Measurements from ENCODE around the gene CDYL2. TPM values are rescaled to one million over a fixed set of nuclear protein-coding genes. Genes with fewer than 3 reads are reported as not detected.

The CDYL2 gene
- total RNA-seq, 4 donors from 2014 or later = 0.80 to 3.5 (median 2.3) TPM

DNA sequence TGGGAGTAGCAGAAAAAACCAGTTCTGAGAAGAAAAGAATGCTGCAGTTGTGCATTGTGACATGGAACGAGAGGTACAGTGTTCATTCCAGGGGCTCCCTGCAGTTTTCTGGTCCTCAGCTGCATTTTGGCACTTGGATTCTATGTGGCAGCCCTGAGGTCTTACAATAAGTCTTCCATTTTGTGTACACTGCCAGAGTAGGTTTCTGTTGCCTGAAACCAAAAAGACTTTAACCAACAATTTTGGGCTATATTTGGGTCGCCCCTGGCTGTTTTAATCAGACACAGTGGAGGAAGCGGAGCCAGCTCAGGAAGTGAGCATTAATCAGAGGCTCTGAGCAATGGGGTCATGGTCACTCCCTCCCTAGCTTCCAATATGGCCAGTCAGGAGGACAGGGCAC, 247.9 kb downstream of the CDYL2 start:
- in situ Hi-C loops (cut with MboI; ENCODE audit: low pct_ligation_motif_present in 1 of 4, low pct_unique_long_range_greater_than_20kb in 1 of 4, low sequenced_read_pairs in 3 of 4) (no loop called here), intact Hi-C loops (cut with DNase I; ENCODE audit: low total_unique reads) (no loop called here)
- H3K27ac ChIP-seq = no peak overlapping the region
- H3K9me3 ChIP-seq = no peaks in the 10 kb centered on the region
- no peaks in the 10 kb centered on the region for H3K27me3 ChIP-seq
- no peak for DNase-seq
- no peaks in the 10 kb centered on the region for H3K36me3 ChIP-seq
- WGBS, 2 donors (ENCODE audit: low coverage in 1 of 2) = 57% methylated on average over 3 of the region's 3 CpGs; no CpG with 5 or more reads in 1 of the 2 donors
- TF ChIP-seq, protein P1, sequence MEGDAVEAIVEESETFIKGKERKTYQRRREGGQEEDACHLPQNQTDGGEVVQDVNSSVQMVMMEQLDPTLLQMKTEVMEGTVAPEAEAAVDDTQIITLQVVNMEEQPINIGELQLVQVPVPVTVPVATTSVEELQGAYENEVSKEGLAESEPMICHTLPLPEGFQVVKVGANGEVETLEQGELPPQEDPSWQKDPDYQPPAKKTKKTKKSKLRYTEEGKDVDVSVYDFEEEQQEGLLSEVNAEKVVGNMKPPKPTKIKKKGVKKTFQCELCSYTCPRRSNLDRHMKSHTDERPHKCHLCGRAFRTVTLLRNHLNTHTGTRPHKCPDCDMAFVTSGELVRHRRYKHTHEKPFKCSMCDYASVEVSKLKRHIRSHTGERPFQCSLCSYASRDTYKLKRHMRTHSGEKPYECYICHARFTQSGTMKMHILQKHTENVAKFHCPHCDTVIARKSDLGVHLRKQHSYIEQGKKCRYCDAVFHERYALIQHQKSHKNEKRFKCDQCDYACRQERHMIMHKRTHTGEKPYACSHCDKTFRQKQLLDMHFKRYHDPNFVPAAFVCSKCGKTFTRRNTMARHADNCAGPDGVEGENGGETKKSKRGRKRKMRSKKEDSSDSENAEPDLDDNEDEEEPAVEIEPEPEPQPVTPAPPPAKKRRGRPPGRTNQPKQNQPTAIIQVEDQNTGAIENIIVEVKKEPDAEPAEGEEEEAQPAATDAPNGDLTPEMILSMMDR (IDR thresholded peaks at IDR 0.05) = no peak
- TF ChIP-seq POLR2A (IDR thresholded peaks at IDR 0.05) = no peak
- TF ChIP-seq EP300 (IDR thresholded peaks at IDR 0.05; ENCODE audit: low read depth) = no peak
- no peak overlapping the region for H3K4me3 ChIP-seq
- peaks cover 0 to 4% (median 0%) of the 10 kb centered on the region in 4 donors for H3K4me1 ChIP-seq

DNA sequence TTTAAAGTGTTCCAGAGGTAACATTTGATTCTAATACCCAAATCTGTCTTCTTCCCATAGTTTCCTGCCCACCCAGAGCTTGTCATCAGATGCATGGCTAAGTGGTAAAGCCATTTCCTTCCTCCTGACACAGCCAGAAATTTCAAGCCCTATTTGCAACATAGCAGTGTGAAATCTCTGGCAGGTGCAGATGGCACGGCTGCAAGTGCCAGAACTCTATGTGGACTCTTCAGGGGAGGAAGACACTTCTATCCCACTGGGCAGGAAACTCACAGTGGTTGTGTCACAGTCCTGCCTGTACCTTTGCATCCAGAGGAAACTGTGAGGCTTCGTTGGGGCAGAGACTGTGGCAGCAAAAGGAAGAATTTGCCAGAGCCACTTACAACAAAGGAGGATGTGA, 250.4 kb downstream of the CDYL2 start:
- DNase-seq = no peak
- Histone ChIP-seq H3K9me3 (no peaks in the 10 kb centered on the region), H3K4me1 (peaks cover 0 to 4% (median 0%) of the 10 kb centered on the region in 4 donors), H3K27ac (no peak overlapping the region), H3K4me3 (no peak overlapping the region), H3K36me3 (no peaks in the 10 kb centered on the region), H3K27me3 (no peaks in the 10 kb centered on the region)
- in situ Hi-C loops (cut with MboI; ENCODE audit: low pct_ligation_motif_present in 1 of 4, low pct_unique_long_range_greater_than_20kb in 1 of 4, low sequenced_read_pairs in 3 of 4) = no loop called here
- 30% methylated on average over 2 of the region's 2 CpGs; no CpG with 5 or more reads in 1 of the 2 donors for WGBS, 2 donors (ENCODE audit: low coverage in 1 of 2)
- intact Hi-C loops (cut with DNase I; ENCODE audit: low total_unique reads) = no loop called here
- TF ChIP-seq POLR2AphosphoS5 (IDR thresholded peaks at IDR 0.05) = no peak
- TF ChIP-seq, protein P1 (IDR thresholded peaks at IDR 0.05) = no peak
- TF ChIP-seq POLR2A (IDR thresholded peaks at IDR 0.05) = no peak
- no peak for TF ChIP-seq EP300 (IDR thresholded peaks at IDR 0.05; ENCODE audit: low read depth)

DNA sequence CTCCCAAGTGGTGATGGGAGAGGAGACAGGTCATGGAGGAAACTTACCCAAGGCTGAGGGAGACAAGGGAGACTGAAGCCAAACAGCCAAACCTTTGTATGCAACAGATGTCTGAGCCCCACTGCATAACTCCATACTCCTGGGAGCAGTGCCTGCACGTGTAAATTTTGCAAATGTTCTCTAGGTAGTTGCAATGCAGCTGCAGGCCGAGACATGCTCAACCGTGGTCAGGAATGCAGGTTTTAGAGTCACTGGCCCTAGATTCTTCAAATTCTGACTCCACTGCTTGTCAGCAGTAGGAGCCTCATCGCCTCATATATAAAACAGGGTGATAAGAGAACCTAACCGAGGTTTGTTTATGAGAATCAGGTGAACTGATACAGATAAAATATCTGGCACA, 252.1 kb downstream of the CDYL2 start:
- H3K27ac ChIP-seq = no peak overlapping the region
- peaks cover 0 to 4% (median 0%) of the 10 kb centered on the region in 4 donors for H3K4me1 ChIP-seq
- in situ Hi-C loops (cut with MboI; ENCODE audit: low pct_ligation_motif_present in 1 of 4, low pct_unique_long_range_greater_than_20kb in 1 of 4, low sequenced_read_pairs in 3 of 4) (no loop called here), intact Hi-C loops (cut with DNase I; ENCODE audit: low total_unique reads) (no loop called here)
- no peak overlapping the region for H3K4me3 ChIP-seq
- WGBS, 2 donors (ENCODE audit: low coverage in 1 of 2) = 60 to 78% methylated on average over 2 to 5 of the region's 5 CpGs
- H3K27me3 ChIP-seq = peaks cover 4% of the 10 kb centered on the region
- no peaks in the 10 kb centered on the region for H3K9me3 ChIP-seq
- DNase-seq = no peak
- TF ChIP-seq POLR2AphosphoS5 (IDR thresholded peaks at IDR 0.05) (no peak), POLR2A (IDR thresholded peaks at IDR 0.05) (no peak), EP300 (IDR thresholded peaks at IDR 0.05; ENCODE audit: low read depth) (no peak)
- TF ChIP-seq, protein P1 (IDR thresholded peaks at IDR 0.05) = no peak
- no peaks in the 10 kb centered on the region for H3K36me3 ChIP-seq

Other genes starting within 250 kb of the CDYL2 start
- gene CMC2, start 202.3 kb upstream of the CDYL2 start, total RNA-seq = 10 to 100 TPM in 3 of 4 donors, 1 to 10 TPM in 1; 2.8 to 42.9 (median 29.8) TPM
- 10 to 100 TPM in 2 of 4 donors, 1 to 10 TPM in 2; 4.9 to 12.7 (median 8.5) TPM for gene CENPN, start 202.6 kb upstream of the CDYL2 start, total RNA-seq
- 10 to 100 TPM; 24.7 to 86.0 (median 35.5) TPM for gene ATMIN, start 231.2 kb upstream of the CDYL2 start, total RNA-seq